Measurements from ENCODE around the gene RPS21.
A peak's percentile ranks its signal among the peaks of the same experiment; 100 is the strongest.

The RPS21 gene

GRCh38 chr20:62396367-62397239 lies 9.7 kb downstream of the RPS21 start:
- no peak for DNase-seq (ENCODE audit: low read depth)

- DNase-seq (ENCODE audit: low read depth), result no peak
These were observed 11.4 kb downstream of the RPS21 start for GRCh38 chr20:62398120-62398821.

GRCh38 chr20:62400021-62400420 lies 13.1 kb downstream of the RPS21 start:
- DNase-seq (ENCODE audit: low read depth), result no peak

- no peak for DNase-seq (ENCODE audit: low read depth)
These were observed 13.6 kb downstream of the RPS21 start for GRCh38 chr20:62400541-62400940.

- DNase-seq (ENCODE audit: low read depth), result no peak
These were observed 14.5 kb downstream of the RPS21 start for GRCh38 chr20:62401331-62401779.

- DNase-seq (ENCODE audit: low read depth), result no peak
These were observed 15.7 kb downstream of the RPS21 start for GRCh38 chr20:62402456-62403150.

- no peak for DNase-seq (ENCODE audit: low read depth)
These were observed 16.4 kb downstream of the RPS21 start for GRCh38 chr20:62403331-62403730.

- DNase-seq (ENCODE audit: low read depth), result no peak
These were observed 17.3 kb downstream of the RPS21 start for GRCh38 chr20:62404112-62404665.

- DNase-seq (ENCODE audit: low read depth), result no peak
These were observed 17.8 kb downstream of the RPS21 start for GRCh38 chr20:62404761-62405107.

GRCh38 chr20:62405108-62405980 lies 18.4 kb downstream of the RPS21 start:
- DNase-seq (ENCODE audit: low read depth), result no peak

- DNase-seq (ENCODE audit: low read depth), result no peak
These were observed 19.1 kb downstream of the RPS21 start for GRCh38 chr20:62405981-62406513.

- no peak for DNase-seq (ENCODE audit: low read depth)
These were observed 19.8 kb downstream of the RPS21 start for GRCh38 chr20:62406635-62407176.

GRCh38 chr20:62407221-62407992 lies 20.5 kb downstream of the RPS21 start, which contains the start of gene CABLES2:
Gene CABLES2 (minus strand): TSS chr20:62407285. CDS start chr20:62407276, 9 bp downstream.
- peak; percentile 89 for DNase-seq (ENCODE audit: low read depth)

- DNase-seq (ENCODE audit: low read depth), result no peak
These were observed 21.2 kb downstream of the RPS21 start for GRCh38 chr20:62408055-62408454.

GRCh38 chr20:62408640-62409039 lies 21.7 kb downstream of the RPS21 start:
- DNase-seq (ENCODE audit: low read depth), result no peak

GRCh38 chr20:62409086-62409853 lies 22.4 kb downstream of the RPS21 start:
- no peak for DNase-seq (ENCODE audit: low read depth)

- no peak for DNase-seq (ENCODE audit: low read depth)
These were observed 23.2 kb downstream of the RPS21 start for GRCh38 chr20:62409931-62410745.

- DNase-seq (ENCODE audit: low read depth), result no peak
These were observed 24.0 kb downstream of the RPS21 start for GRCh38 chr20:62410746-62411478.

All from activated T-helper 1 cell treated with Interleukin-2 at 50 U/mL for 16 hours (primary cell).